Ishikawa (cell line): ENCODE measurements around the gene PDZD7.

Experiments used
- CEBPB ChIP-seq: IDR thresholded peaks from 2 replicates; pipeline ENCODE4 v1.6.1; 2012
- MAX ChIP-seq: IDR thresholded peaks from 2 replicates; pipeline ENCODE4 v1.6.1; 2012
- RAD21 ChIP-seq: IDR thresholded peaks from 2 replicates; pipeline ENCODE4 v1.6.1; 2012; ENCODE audit warnings: low read depth
- TAF1 ChIP-seq: IDR thresholded peaks from 2 replicates; pipeline ENCODE4 v1.6.1; 2012; ENCODE audit warnings: low read depth, mild to moderate bottlenecking
- TF ChIP-seq, protein P1 (sequence below): IDR thresholded peaks from 2 replicates; pipeline ENCODE4 v1.6.1; 2012; ENCODE audit warnings: low read depth, mild to moderate bottlenecking

DNA sequence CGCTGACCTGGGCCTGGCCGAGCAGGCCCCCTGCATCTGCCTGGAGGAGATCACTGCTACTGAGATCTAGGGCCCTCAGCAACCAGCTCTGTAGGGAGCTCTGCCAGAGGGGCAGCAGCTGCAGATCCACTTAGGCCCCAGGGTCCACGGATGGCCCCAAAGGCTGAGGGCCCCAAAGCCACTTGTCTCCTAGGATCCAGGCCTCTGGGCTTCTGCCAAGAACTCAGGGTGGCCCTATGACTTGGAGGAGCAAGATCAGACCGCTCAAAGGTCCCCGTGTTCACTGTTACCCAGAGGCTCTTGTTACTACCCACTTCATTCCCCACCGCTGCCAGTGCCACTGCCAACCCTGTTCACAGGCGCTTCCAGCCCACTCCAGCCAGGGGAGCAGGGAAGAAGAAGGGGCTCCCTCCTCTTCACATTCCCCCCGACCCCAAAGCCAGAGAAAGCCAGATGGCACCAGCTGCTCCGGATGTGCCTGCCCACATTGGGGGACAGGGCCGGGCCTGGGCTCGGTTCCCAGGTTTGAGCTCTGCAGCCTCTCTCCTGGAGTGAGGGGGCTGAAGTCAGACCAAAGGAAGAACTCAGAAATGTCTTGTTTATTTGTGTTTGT, 23.7 kb downstream of the PDZD7 start:
- no peak for TF ChIP-seq MAX
- TF ChIP-seq TAF1, result no peak
- no peak for TF ChIP-seq RAD21
- TF ChIP-seq, protein P1, sequence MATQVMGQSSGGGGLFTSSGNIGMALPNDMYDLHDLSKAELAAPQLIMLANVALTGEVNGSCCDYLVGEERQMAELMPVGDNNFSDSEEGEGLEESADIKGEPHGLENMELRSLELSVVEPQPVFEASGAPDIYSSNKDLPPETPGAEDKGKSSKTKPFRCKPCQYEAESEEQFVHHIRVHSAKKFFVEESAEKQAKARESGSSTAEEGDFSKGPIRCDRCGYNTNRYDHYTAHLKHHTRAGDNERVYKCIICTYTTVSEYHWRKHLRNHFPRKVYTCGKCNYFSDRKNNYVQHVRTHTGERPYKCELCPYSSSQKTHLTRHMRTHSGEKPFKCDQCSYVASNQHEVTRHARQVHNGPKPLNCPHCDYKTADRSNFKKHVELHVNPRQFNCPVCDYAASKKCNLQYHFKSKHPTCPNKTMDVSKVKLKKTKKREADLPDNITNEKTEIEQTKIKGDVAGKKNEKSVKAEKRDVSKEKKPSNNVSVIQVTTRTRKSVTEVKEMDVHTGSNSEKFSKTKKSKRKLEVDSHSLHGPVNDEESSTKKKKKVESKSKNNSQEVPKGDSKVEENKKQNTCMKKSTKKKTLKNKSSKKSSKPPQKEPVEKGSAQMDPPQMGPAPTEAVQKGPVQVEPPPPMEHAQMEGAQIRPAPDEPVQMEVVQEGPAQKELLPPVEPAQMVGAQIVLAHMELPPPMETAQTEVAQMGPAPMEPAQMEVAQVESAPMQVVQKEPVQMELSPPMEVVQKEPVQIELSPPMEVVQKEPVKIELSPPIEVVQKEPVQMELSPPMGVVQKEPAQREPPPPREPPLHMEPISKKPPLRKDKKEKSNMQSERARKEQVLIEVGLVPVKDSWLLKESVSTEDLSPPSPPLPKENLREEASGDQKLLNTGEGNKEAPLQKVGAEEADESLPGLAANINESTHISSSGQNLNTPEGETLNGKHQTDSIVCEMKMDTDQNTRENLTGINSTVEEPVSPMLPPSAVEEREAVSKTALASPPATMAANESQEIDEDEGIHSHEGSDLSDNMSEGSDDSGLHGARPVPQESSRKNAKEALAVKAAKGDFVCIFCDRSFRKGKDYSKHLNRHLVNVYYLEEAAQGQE, result no peak
- no peak for TF ChIP-seq CEBPB
